Transverse colon (tissue), 4 donors: ENCODE data around the gene LHFPL5. TPM values are rescaled to one million over a fixed set of nuclear protein-coding genes. Genes with fewer than 3 reads are reported as not detected.

Experiments used
- DNase-seq: peaks from one replicate; pipeline ENCODE4 v3.0.0-alpha.2; 2019
- H3K27ac ChIP-seq, 4 donors: fragments of 200-600 bp; sonication (generic); 2 replicates each; pipeline ENCODE4 v1.5.1; 2016 to 2018; ENCODE audit warnings: inconsistent platforms in 4 of 4
- H3K27me3 ChIP-seq: fragments of 200-600 bp; sonication (generic); 2 replicates; pipeline ENCODE4 v1.5.1; 2017; ENCODE audit warnings: inconsistent platforms
- H3K36me3 ChIP-seq, 4 donors: fragments of 200-600 bp; sonication (generic); 2 replicates each; pipeline ENCODE4 v1.5.1; 2017 to 2019; ENCODE audit warnings: inconsistent platforms in 4 of 4
- H3K4me1 ChIP-seq, 4 donors: fragments of 200-600 bp; sonication (generic); 2 replicates each; pipeline ENCODE4 v1.5.1; 2017 to 2020; ENCODE audit warnings: inconsistent platforms in 4 of 4
- H3K4me3 ChIP-seq, 4 donors: fragments of 200-600 bp; sonication (generic); 1 replicate in 1 of 4; 2 replicates in 3 of 4; pipeline versions ENCODE4 v1.5.1 to v1.6.1; 2017 to 2019; ENCODE audit warnings: inconsistent platforms in 4 of 4
- H3K9me3 ChIP-seq, 2 donors: fragments of 200-600 bp; sonication (generic); 2 replicates each; pipeline ENCODE4 v1.5.1; 2017 to 2019; ENCODE audit warnings: inconsistent platforms in 2 of 2
- CTCF ChIP-seq, 5 experiments: fragments of 200-600 bp in 3 of 5; fragments of 450-650 bp in 2 of 5; sonication (generic) in 3 of 5; IDR thresholded peaks; 1 replicate in 2 of 5; 2 replicates in 3 of 5; pipeline ENCODE4 v1.5.1; 2016 to 2017; ENCODE audit warnings: antibody characterized with exemption in 5 of 5, inconsistent platforms in 3 of 5, mild to moderate bottlenecking in 2 of 5, moderate library complexity in 1 of 5
- EP300 ChIP-seq: sonication (generic); formaldehyde crosslinking; IDR thresholded peaks from one replicate; pipeline ENCODE4 v1.6.1; 2017; ENCODE audit warnings: antibody characterized with exemption, low read depth
- POLR2A ChIP-seq: fragments of 450-650 bp; IDR thresholded peaks from one replicate; pipeline ENCODE4 v1.6.1; 2016; ENCODE audit warnings: antibody characterized with exemption, mild to moderate bottlenecking, moderate library complexity
- POLR2AphosphoS5 ChIP-seq, 3 donors: sonication (generic); formaldehyde crosslinking; IDR thresholded peaks; one replicate each; pipeline ENCODE4 v1.6.1; 2016; ENCODE audit warnings: antibody characterized with exemption in 3 of 3
- WGBS, 2 donors: methylation state at CpG; one replicate each; pipeline ENCODE4 v1.1.5; 2018; ENCODE audit warnings: low coverage in 1 of 2; 5-methylcytosine and 5-hydroxymethylcytosine counted together
- in situ Hi-C, 4 donors: fragments of 200-750 bp; cut with MboI; loops; one replicate each; pipeline versions ENCODE4 v1.15.0 to v1.15.1; 2017; ENCODE audit warnings: low sequenced_read_pairs in 3 of 4, low pct_ligation_motif_present in 1 of 4, low pct_unique_long_range_greater_than_20kb in 1 of 4
- intact Hi-C: fragments of 100-400 bp; cut with DNase I; formaldehyde crosslinking; loops from one replicate; pipeline ENCODE4 v1.15.1; 2023; ENCODE audit warnings: low total_unique reads
- total RNA-seq, 4 donors: library from RNA; depleted of rRNA; stranded (reverse); fragments of >200 nt; gene quantifications; one replicate each; pipeline ENCODE4 v1.1.0, GENCODE V29; 2016

LHFPL5 gene
- total RNA-seq, 4 donors from 2014 or later, result not detected

GRCh38 chr6:35786810-35787209 is 18.3 kb upstream of the LHFPL5 start:
- Histone ChIP-seq H3K4me1 (no peaks in the 10 kb centered on the region), H3K9me3 (no peaks in the 10 kb centered on the region), H3K4me3 (no peak overlapping the region), H3K27ac (no peak overlapping the region), H3K36me3 (no peaks in the 10 kb centered on the region), H3K27me3 (peaks cover 49% of the 10 kb centered on the region)
- intact Hi-C loops, result loop anchor here (1.0 kb wide), 1 partner anchor 11 kb away; no protein-coding TSS in a partner anchor
- in situ Hi-C loops, result loop anchor here in 1 of 4 donors (25.0 kb wide), 1 partner anchor 1825 kb away; no protein-coding TSS in a partner anchor
- TF ChIP-seq EP300 (no peak), POLR2AphosphoS5 (IDR thresholded peaks at IDR 0.05) (no peak), POLR2A (no peak), CTCF (IDR thresholded peaks at IDR 0.05) (no peak)
- 65 to 78% methylated on average over 9 to 25 of the region's 25 CpGs for WGBS, 2 donors
- DNase-seq, result no peak

GRCh38 chr6:35787266-35788218 is 17.6 kb upstream of the LHFPL5 start:
- H3K36me3 ChIP-seq, result no peaks in the 10 kb centered on the region
- no peaks in the 10 kb centered on the region for H3K9me3 ChIP-seq
- H3K4me1 ChIP-seq, result no peaks in the 10 kb centered on the region
- 55 to 71% methylated on average over 5 to 13 of the region's 13 CpGs for WGBS, 2 donors
- TF ChIP-seq POLR2A (no peak), POLR2AphosphoS5 (IDR thresholded peaks at IDR 0.05) (no peak), CTCF (IDR thresholded peaks at IDR 0.05) (no peak), EP300 (no peak)
- no peak overlapping the region for H3K4me3 ChIP-seq
- peaks cover 54% of the 10 kb centered on the region for H3K27me3 ChIP-seq
- H3K27ac ChIP-seq, result no peak overlapping the region
- in situ Hi-C loops (loop anchor here in 1 of 4 donors (25.0 kb wide), 1 partner anchor 1825 kb away; no protein-coding TSS in a partner anchor), intact Hi-C loops (loop anchor here (1.0 kb wide), 1 partner anchor 11 kb away; no protein-coding TSS in a partner anchor)
- DNase-seq, result no peak

- intact Hi-C loops, result no loop called here
- no peak for DNase-seq
- peaks cover 59% of the 10 kb centered on the region for H3K27me3 ChIP-seq
- H3K36me3 ChIP-seq, result no peaks in the 10 kb centered on the region
- 53 to 61% methylated on average over 3 to 4 of the region's 4 CpGs for WGBS, 2 donors
- TF ChIP-seq POLR2AphosphoS5 (IDR thresholded peaks at IDR 0.05) (no peak), POLR2A (no peak), CTCF (IDR thresholded peaks at IDR 0.05) (no peak), EP300 (no peak)
- in situ Hi-C loops, result loop anchor here in 1 of 4 donors (25.0 kb wide), 1 partner anchor 1824 kb away; no protein-coding TSS in a partner anchor
- H3K4me1 ChIP-seq, result no peaks in the 10 kb centered on the region
- H3K27ac ChIP-seq, result no peak overlapping the region
- H3K4me3 ChIP-seq, result no peak overlapping the region
- no peaks in the 10 kb centered on the region for H3K9me3 ChIP-seq
Observed at GRCh38 chr6:35788423-35788982, 16.6 kb upstream of the LHFPL5 start.

GRCh38 chr6:35790683-35791082 is 14.5 kb upstream of the LHFPL5 start:
- 76 to 84% methylated on average over 4 to 5 of the region's 5 CpGs for WGBS, 2 donors
- H3K36me3 ChIP-seq, result no peaks in the 10 kb centered on the region
- in situ Hi-C loops (loop anchor here in 1 of 4 donors (25.0 kb wide), 1 partner anchor 1822 kb away; no protein-coding TSS in a partner anchor), intact Hi-C loops (no loop called here)
- DNase-seq, result no peak
- H3K27ac ChIP-seq, result no peak overlapping the region
- no peaks in the 10 kb centered on the region for H3K4me1 ChIP-seq
- H3K9me3 ChIP-seq, result no peaks in the 10 kb centered on the region
- TF ChIP-seq EP300 (no peak), CTCF (IDR thresholded peaks at IDR 0.05) (no peak), POLR2AphosphoS5 (IDR thresholded peaks at IDR 0.05) (no peak), POLR2A (no peak)
- no peak overlapping the region for H3K4me3 ChIP-seq
- H3K27me3 ChIP-seq, result peaks cover 53% of the 10 kb centered on the region
